Measurements from ENCODE around the gene MRC1.

DNA sequence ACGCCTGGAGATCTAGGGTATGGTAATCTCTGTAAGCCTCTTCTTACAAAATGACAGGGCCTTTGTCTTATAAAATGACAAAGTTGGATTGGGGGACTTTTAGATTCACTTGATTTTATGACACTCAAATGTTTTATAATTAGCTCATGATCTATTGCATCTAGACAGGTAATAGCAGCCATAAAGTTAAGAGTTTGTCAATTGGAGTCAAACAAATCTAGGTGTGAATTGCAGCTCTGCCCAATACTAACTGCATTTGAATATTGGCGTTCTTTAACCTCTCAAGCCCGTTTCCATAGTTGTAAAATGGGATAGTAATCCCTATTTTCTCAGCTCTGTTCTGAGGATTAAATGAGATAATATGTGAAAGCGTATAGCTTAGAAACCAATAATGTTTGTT lies 14.1 kb upstream of the MRC1 start:
- no peak for TF ChIP-seq POLR2AphosphoS5 (IDR thresholded peaks at IDR 0.05; ENCODE audit: low read depth, low read length)
- no peak for TF ChIP-seq TAF1 (IDR thresholded peaks at IDR 0.05; ENCODE audit: borderline replicate concordance, insufficient read depth, low read length)
- TF ChIP-seq SIN3A (IDR thresholded peaks at IDR 0.05; ENCODE audit: borderline replicate concordance, insufficient read depth, low read length), result no peak
- TF ChIP-seq, protein P1, sequence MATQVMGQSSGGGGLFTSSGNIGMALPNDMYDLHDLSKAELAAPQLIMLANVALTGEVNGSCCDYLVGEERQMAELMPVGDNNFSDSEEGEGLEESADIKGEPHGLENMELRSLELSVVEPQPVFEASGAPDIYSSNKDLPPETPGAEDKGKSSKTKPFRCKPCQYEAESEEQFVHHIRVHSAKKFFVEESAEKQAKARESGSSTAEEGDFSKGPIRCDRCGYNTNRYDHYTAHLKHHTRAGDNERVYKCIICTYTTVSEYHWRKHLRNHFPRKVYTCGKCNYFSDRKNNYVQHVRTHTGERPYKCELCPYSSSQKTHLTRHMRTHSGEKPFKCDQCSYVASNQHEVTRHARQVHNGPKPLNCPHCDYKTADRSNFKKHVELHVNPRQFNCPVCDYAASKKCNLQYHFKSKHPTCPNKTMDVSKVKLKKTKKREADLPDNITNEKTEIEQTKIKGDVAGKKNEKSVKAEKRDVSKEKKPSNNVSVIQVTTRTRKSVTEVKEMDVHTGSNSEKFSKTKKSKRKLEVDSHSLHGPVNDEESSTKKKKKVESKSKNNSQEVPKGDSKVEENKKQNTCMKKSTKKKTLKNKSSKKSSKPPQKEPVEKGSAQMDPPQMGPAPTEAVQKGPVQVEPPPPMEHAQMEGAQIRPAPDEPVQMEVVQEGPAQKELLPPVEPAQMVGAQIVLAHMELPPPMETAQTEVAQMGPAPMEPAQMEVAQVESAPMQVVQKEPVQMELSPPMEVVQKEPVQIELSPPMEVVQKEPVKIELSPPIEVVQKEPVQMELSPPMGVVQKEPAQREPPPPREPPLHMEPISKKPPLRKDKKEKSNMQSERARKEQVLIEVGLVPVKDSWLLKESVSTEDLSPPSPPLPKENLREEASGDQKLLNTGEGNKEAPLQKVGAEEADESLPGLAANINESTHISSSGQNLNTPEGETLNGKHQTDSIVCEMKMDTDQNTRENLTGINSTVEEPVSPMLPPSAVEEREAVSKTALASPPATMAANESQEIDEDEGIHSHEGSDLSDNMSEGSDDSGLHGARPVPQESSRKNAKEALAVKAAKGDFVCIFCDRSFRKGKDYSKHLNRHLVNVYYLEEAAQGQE (IDR thresholded peaks at IDR 0.05; ENCODE audit: insufficient read depth in 1 of 2, low read depth in 2 of 2, low read length in 2 of 2), result no peak
